AG04450 (cell line): ENCODE data around the gene MACROH2A2. TPM values are rescaled to one million over a fixed set of nuclear protein-coding genes. Genes with fewer than 3 reads are reported as not detected.
"Not testable (repeated sequence)": the region's sequence is repeated elsewhere in the genome, so short reads cannot be mapped to it uniquely, and the experiment has no call there.

Experiments used
- CTCF ChIA-PET: fragments of 300-600, 350-600 bp; formaldehyde crosslinking; extraction: SDS; loops from one replicate; lab custom pipeline; 2022; ENCODE audit warnings: antibody characterized with exemption, inconsistent platforms; lab: Charles Lee
- POLR2A ChIA-PET: fragments of 350-600 bp; formaldehyde crosslinking; extraction: SDS; loops from one replicate; lab custom pipeline; 2021; ENCODE audit warnings: antibody characterized with exemption, inconsistent platforms; lab: Yijun Ruan, JAX
- DNase-seq: peaks from one replicate; pipeline ENCODE4 v3.0.0-alpha.2; 2011; ENCODE audit warnings: low read depth, low spot score
- H3K27ac ChIP-seq: one replicate; pipeline ENCODE4 v1.5.1; 2012; ENCODE audit warnings: low read depth, low read length, control low read depth
- H3K27me3 ChIP-seq: one replicate; pipeline ENCODE4 v1.6.0; 2012; ENCODE audit warnings: low read length; ENCODE audit not compliant: control insufficient read depth, insufficient read depth
- H3K4me3 ChIP-seq: 2 replicates; pipeline ENCODE4 v1.5.1; 2011; ENCODE audit warnings: mild to moderate bottlenecking, low read depth, low read length, control low read depth
- H3K9me3 ChIP-seq: 2 replicates; pipeline ENCODE4 v1.5.1; 2012; ENCODE audit warnings: low read length; ENCODE audit not compliant: control insufficient read depth, insufficient read depth
- polyA plus RNA-seq: library from polyadenylated mRNA; depleted of rRNA; stranded (reverse); fragments of >200 nt; gene quantifications from 2 replicates; pipeline ENCODE4 v1.2.3, GENCODE V29; 2011
- TF ChIP-seq, protein P1 (sequence below): IDR thresholded peaks from 2 replicates; pipeline ENCODE4 v1.5.1; 2011; ENCODE audit warnings: low read depth, low read length, control low read depth, inconsistent platforms

Gene MACROH2A2
- polyA plus RNA-seq, 1 experiment, result 21.8 TPM

- Histone ChIP-seq H3K27ac (no peak overlapping the region), H3K9me3 (no peaks in the 10 kb centered on the region), H3K4me3 (no peak overlapping the region), H3K27me3 (no peaks in the 10 kb centered on the region)
- DNase-seq, result no peak
- ChIA-PET POLR2A (no interaction called here), CTCF (no interaction called here)
- TF ChIP-seq, protein P1, sequence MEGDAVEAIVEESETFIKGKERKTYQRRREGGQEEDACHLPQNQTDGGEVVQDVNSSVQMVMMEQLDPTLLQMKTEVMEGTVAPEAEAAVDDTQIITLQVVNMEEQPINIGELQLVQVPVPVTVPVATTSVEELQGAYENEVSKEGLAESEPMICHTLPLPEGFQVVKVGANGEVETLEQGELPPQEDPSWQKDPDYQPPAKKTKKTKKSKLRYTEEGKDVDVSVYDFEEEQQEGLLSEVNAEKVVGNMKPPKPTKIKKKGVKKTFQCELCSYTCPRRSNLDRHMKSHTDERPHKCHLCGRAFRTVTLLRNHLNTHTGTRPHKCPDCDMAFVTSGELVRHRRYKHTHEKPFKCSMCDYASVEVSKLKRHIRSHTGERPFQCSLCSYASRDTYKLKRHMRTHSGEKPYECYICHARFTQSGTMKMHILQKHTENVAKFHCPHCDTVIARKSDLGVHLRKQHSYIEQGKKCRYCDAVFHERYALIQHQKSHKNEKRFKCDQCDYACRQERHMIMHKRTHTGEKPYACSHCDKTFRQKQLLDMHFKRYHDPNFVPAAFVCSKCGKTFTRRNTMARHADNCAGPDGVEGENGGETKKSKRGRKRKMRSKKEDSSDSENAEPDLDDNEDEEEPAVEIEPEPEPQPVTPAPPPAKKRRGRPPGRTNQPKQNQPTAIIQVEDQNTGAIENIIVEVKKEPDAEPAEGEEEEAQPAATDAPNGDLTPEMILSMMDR, result no peak
Measured at GRCh38 chr10:70119623-70120022, 67.0 kb downstream of the MACROH2A2 start.

DNA sequence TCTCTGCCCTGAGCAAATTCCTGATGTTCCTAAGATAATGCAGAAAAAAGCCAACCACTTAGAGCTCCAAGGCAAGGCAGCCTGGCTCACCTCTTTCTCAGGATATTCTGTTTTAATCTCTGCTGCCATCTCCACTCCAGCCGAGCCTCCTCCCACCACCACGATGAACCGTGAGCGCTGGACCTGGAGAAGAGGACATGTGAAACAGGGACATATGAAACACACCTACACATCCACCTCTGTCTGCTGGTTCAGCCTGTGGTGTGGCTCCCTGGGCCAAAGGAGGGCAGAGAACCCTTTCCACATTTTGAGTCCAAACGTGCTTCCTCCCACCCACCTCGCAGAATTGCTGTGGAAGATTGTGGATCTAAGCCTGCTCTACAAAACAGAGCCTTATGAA lies 67.8 kb downstream of the MACROH2A2 start:
- H3K27ac ChIP-seq, result no peak overlapping the region
- H3K27me3 ChIP-seq, result no peaks in the 10 kb centered on the region
- TF ChIP-seq, protein P1, result no peak
- no peak overlapping the region for H3K4me3 ChIP-seq
- POLR2A ChIA-PET, result no interaction called here
- CTCF ChIA-PET, result no interaction called here
- no peak for DNase-seq
- H3K9me3 ChIP-seq, result no peaks in the 10 kb centered on the region

DNA sequence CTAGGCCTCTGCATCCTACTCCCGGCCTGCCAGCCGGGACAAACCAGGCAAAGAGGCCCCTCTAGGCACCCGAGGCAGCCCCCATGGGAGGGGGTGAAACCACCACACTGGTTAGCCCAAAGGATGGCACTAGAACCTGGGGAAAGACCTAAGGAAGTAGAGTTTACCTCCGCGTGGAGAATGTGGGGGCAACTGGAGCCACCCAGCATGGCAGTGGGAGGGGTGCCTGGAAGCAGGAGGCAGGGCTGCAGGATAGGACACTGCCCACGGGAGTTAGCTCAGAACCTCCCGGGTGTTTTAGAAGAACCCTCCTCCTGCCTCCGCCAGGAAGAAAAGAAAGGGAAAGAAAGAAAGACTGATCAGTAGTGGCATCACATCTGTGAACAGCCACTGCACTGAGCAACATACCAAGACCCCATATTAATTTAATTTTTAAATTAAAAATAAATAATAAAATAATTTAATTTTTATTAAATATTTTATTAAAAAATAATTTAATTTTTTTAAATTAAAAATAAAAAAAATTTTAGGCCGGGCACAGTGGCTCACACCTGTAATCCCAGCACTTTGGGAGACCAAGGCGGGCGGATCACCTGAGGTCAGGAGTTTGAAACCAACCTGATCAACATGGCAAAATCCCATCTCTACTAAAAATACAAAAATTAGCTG lies 68.8 kb downstream of the MACROH2A2 start:
- Histone ChIP-seq H3K4me3 (no peak overlapping the region), H3K27me3 (no peaks in the 10 kb centered on the region), H3K27ac (no peak overlapping the region), H3K9me3 (no peaks in the 10 kb centered on the region; the same call in 1 of the 2 replicates)
- ChIA-PET POLR2A (no interaction called here), CTCF (no interaction called here)
- TF ChIP-seq, protein P1, result no peak
- no peak for DNase-seq

GRCh38 chr10:70122742-70123141 lies 70.1 kb downstream of the MACROH2A2 start:
- TF ChIP-seq, protein P1, result no peak
- POLR2A ChIA-PET, result no interaction called here
- H3K9me3 ChIP-seq, result no peaks in the 10 kb centered on the region; the same call in 1 of the 2 replicates
- H3K27ac ChIP-seq, result no peak overlapping the region
- H3K4me3 ChIP-seq, result no peak overlapping the region
- DNase-seq, result no peak
- CTCF ChIA-PET, result interaction anchor here (1.2 kb wide), 1 partner anchor 24 kb away, joined by 6 read pairs; the partner anchor contains the start of gene TYSND1
- H3K27me3 ChIP-seq, result no peaks in the 10 kb centered on the region

DNA sequence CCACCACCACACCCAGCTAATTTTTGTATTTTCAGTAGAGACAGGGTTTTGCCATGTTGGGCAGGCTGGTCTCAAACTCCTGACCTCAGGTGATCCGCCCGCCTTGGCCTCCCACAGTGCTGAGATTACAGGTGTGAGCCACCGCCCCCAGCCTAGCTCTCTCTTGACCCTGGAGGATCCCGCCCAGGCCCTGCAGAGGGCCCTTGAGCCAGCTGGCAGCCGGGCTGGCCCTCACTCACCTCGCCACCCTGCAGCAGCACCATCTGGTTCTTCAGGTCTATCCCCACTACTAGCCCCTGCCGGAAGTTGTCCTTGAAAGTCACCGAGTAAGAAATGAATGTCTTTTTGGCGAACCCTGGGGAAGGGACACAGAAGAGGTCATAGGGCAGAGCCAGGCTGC lies 70.5 kb downstream of the MACROH2A2 start:
- POLR2A ChIA-PET, H3K9me3 ChIP-seq: not testable (repeated sequence)
- CTCF ChIA-PET, result interaction anchor here (1.2 to 5.7 kb wide), 2 partner anchors 7 to 23 kb away, joined by 6 to 44 read pairs; partner anchors contain the start of gene TYSND1

More for the DNA sequence above, 70.5 kb downstream of the MACROH2A2 start:
- not testable (repeated sequence) for DNase-seq, H3K27me3 ChIP-seq, H3K4me3 ChIP-seq, H3K27ac ChIP-seq
